RPMI8226 (cell line): ENCODE data around the gene CDC42BPG.
"Not testable (repeated sequence)": the region's sequence is repeated elsewhere in the genome, so short reads cannot be mapped to it uniquely, and the experiment has no call there.

Experiments used
- DNase-seq: peaks from one replicate; pipeline ENCODE4 v3.0.0-alpha.2; 2015

Gene CDC42BPG

DNA sequence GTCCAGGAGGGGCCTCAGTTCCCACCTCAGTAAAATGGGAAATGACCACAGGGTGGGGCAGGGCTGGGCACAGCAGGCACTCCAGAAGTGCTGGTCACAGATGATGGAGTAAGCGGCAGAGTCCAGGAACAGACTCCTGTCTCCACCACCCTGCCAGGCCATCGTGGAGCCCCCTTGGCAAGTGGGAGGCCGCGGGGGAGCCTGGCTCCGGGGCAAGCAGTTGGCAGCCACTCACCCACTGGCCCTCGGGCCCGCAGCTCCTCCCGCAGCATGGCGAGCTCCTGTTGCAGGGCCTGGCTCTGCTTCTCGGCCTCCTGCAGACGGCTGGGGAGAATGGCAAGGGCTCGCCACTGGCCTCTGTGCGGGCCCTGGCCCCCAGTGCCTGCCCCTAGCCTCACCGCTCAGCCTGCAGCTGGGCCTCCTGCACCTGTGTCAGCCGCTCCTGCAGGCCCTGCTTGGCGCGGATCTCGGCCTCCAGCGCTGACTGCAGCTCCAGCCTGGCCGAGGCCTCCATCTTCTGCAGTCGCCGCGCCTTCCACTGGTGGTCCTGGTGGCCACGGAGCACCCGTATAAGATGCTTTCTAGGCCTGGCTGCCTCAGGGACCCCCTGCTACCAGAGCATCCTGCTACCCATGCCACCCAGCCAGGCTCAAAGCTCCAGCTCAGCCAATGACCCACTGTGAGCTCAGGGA, 10.3 kb downstream of the CDC42BPG start:
- no peak for DNase-seq

DNA sequence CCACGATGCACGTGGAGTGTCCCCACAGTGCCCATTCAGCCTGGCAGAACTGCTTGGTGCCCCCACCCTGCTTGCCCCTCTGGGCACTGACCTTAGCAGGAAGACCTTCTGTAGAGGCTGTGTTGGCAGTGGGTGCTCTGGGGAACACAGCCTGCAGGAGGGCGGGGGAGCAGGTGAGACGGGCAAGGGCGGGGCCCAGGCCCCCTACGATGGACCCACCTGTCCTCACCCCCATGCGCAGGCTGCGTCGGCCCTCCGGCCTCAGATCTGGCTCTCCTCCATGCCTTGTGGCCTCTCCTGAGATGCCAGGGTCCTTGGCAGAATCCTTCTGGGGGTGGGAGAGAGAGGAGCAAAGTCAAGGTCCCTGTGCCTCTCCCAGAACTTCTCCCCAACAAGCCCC, 10.9 kb downstream of the CDC42BPG start:
- DNase-seq, result no peak

GRCh38 chr11:64833198-64833502, 11.3 kb downstream of the CDC42BPG start:
- DNase-seq, result no peak

- DNase-seq, result no peak
These were observed 11.8 kb downstream of the CDC42BPG start for GRCh38 chr11:64832467-64833197.

DNA sequence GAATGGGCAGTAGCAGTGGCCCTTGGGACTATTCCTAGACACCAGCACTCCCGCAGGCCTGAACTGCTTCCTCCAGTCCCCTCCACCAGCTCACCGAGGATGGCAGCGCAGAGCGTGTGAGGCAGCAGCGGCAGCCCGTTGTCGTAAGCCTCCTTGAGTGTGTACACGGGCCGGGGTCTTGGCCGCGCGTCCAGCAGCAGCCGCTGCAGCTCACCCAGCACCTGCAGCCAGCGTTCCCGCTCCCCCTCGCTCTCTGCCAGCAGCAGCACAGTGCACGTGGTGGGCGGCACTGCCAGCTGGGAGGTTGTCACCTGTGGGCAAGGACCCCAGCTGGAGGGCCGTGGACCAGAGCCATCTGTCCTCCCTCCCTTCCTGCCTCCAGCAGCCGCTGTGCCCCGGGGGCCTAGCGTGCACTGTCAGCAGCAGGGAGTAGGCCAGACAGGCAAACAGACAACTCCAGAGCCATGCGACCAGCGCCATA, 13.0 kb downstream of the CDC42BPG start:
- DNase-seq, result no peak

DNA sequence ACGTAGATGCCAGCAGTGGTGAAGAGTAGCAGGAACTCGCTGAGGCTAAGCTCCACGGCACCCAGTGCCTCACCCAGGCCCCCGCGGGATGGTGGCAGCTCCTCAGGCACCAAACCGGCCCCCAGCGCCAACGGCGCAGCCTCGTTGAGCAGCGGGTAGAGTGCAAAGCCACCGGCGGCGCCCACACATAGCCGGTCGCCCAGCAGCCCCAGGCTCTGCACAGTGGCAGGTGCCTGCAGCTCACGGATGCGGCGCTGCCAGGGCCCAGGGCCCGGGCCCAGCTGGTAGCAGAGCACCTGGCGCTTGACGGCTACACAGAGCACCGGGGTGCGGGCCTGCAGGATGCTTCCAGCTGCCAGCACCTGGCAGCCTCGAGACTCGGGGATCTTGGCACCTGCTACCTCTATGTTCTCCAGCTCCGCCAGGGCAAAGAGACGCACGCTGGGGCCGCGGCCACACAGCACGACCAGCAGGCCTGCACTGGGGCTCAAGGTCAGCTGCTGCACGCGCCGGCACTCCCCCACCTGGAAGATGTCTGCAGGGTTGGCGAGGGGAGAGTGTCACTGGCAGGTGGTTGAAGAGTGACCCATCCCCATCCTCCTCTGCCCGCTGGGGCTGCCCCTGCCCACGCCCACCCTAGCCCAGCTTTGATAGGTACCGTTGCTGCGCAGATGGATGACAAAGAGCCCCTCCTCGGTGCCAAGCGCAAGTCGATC, 14.8 kb downstream of the CDC42BPG start:
- DNase-seq, result no peak

DNA sequence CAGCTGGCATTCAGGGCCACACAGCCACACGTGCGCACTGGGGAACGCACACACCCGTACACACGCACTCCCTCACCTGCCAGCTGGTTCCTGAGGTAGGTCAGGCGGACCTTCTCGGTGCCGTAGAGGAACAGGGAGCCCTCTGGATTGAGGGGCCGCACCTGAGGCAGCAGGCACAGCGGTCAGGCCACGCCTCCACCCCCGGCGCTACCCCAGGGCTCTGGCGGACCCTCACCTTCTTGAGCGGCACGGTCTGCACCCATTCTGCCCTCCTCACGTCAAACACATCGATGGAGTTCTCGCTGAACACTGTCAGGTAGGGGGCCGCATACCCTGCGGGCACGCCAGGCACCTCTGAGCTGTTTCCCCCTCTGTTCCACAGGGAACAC, 17.0 kb downstream of the CDC42BPG start:
- no peak for DNase-seq

DNA sequence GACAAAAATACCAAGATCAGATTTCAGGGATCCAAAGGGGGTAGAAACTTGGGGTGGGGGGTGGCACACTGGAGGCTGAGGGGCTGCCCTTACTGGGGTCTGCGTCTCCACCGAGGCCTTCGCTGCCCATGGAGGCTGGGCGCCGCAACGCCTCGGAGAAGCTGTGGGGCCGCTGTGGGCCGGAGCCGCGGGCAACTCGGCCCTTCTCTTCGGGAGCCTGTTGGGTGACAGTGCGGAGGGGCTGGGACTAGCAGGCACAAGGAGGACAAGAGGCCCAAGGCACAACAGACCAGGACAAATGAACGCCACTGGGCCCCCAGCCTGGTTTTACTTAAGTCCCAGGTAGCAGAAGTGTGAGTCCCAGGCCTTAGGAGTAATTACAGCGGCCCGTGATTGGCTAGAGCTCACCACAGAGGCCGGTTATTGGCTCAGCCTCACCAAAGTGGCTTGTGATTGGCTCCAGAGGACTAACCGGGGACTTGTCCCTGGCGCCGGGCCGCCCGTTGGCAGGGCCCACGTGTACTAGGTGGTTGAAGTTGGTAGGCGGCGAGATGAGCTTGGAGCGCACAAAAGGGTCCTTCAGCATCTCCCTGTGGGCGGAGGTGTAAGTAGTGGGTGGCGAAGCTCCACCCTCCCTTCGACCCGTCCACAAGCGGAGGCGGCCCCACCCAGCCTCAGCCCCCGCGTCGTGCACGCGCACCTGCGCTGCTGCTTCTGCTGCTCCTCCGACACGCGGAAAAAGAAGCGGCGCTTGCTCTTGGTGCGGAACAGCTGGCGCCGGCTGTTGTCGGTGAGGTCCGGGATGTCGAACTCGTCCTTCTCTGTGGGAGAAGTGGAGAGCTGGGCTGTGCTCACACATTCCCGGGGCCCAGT, 17.6 kb downstream of the CDC42BPG start:
- no peak for DNase-seq

DNA sequence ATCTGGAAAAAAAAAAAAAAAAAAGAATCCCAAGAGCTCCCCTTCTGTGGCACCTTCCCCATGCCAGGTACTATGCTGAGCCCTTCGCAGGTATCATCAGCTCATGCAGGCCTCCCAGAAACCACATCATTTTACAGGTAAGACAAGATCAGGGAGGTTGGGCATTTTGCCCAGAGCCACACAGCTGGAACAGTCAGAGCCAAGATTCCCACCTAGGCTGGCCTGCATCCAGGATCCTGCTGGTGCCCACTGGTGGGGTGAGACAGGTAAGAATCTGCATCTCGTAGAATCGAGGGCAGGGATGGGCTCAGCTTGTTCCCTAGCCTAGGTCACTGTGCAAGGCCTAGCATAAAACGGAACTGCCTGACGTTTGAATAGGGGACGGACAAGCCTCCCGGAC, 18.4 kb downstream of the CDC42BPG start:
- DNase-seq, result no peak

GRCh38 chr11:64823568-64824119, 20.8 kb downstream of the CDC42BPG start:
- DNase-seq, result no peak

DNA sequence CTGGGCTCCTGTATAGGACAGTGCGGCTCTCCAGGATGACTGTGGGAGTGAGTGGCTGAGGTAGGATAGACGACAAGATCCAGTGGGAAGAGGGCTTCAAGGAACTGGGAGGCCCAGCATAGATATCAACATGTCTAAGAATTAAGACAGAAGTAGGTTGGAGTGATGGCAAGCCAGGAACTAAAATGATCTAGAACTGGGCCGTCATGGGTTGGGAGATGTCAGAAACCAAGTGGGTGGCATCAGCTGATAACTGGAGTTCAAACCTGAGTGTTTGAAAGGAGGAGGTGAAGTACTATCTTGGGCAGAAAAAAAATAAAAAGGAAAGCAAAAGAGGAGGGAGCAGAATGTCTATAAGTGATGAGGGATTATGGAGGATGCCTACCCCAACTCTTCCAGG, 27.0 kb downstream of the CDC42BPG start:
- DNase-seq, result no peak

DNA sequence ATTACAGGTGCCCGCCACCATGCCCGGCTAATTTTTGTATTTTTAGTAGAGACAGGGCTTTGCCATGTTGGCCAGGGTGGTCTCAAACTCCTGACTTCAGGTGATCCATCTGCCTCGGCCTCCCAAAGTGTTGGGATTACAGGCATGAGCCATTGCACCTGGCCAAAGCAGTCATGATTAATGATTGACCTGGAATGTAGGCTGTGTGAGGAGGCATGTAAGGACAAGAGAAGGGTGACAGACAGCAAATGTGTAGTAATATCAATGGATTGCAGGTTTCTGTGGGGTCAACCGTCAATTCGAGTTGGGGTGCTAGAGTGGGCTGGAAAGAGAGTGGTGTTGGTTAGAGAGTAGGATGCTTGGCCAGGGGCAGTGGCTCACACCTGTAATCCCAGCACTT, 29.0 kb downstream of the CDC42BPG start:
- not testable (repeated sequence) for DNase-seq

GRCh38 chr11:64814712-64815187, 29.7 kb downstream of the CDC42BPG start:
- DNase-seq, result no peak

GRCh38 chr11:64813826-64814225, 30.6 kb downstream of the CDC42BPG start:
- no peak for DNase-seq

DNA sequence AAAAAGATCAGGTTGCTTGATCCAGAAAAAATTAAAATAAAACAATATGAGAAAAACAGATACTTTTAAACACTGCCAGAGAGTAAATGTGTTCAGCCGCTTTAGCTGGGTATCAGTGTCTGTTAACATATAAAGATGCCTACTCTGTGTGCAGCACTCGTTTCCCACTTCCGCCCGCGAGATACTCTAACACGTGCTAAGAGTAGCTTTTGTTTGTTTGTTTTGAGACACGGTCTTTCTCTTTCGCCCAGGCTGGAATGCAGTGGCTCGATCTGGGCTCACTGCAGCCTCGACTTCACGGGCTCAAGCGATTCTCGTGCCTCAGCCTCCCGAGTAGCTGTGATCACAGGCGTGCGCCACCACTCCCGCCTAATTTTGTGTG, 33.6 kb downstream of the CDC42BPG start:
- no peak for DNase-seq

DNA sequence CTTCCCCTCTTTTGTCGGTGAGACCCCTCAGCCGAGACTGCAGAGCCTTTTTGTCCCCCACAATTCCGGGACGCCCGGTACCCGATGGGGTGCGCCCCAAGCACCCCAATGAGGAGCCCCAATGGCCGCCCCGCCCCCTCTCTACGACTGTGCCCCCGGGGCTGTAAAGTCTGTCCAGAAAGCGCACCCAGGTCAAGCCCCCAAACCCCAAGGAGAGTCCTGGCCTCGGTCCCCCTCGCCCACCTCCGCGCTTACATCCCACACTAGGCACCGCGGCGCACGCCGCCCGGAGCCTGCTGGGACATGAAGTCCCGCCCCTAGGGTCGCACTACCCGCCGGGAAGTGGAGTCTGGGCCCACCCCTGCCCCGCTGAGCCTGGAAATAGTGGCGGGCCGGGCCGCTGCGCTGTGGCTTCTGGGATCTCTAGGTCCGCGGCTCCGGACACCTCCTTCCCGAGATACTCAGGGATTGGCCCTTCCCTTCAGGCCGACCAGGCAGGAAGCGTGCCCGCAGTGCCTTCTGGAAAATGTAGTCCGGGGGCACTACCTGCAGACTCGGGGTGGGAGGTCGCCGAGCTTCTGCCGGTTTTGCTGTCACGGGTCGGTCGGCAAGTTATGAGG, 34.1 kb downstream of the CDC42BPG start, which contains the start of gene MEN1:
TSS of gene MEN1 (minus strand) at position 281 of the 620 bp plus-strand sequence. CDS start 442 bp downstream, outside the sequence.
- peak; percentile 96 for DNase-seq

- DNase-seq, result peak; percentile 46
These were observed 34.6 kb downstream of the CDC42BPG start for GRCh38 chr11:64809781-64810241.

DNA sequence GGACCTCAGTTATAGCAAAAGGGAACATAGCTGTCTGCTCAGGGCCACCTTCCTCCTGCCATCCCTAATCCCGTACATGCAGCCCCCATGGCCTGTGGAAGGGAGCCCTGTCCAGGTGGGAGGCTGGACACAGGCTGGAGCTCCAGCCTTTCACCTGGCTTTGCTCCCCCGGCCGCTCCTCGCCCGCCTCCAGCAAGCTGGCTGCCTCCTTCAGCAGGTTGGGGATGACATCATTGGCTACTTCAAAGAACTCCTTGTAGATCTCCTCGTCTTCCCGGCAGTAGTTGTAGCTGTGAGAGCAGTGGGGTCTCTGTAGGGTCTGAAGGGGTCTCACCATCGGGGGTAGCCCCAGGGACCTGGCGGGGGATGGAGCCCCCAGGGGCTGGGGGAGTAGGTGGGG, 39.0 kb downstream of the CDC42BPG start:
- no peak for DNase-seq

- DNase-seq, result no peak
These were observed 39.9 kb downstream of the CDC42BPG start for GRCh38 chr11:64804346-64805210.

- DNase-seq, result no peak
These were observed 40.6 kb downstream of the CDC42BPG start for GRCh38 chr11:64803846-64804345.
